D721Med (cell line): ENCODE measurements around the gene ACAD9.

Experiments used
- DNase-seq: peaks from one replicate; pipeline ENCODE4 v3.0.0; 2011; ENCODE audit warnings: low spot score; ENCODE audit not compliant: insufficient read length
- FAIRE-seq: peaks from 2 replicates; lab custom pipeline; 2011; peaks lifted over from hg19 to GRCh38; lab: Jason Lieb, UNC
- TF ChIP-seq, protein P1 (sequence below): IDR thresholded peaks from 2 replicates; pipeline ENCODE4 v1.5.1; 2012; ENCODE audit warnings: mild to moderate bottlenecking, control low read depth; ENCODE audit not compliant: insufficient read depth; ENCODE audit errors: missing control alignments

The ACAD9 gene

DNA sequence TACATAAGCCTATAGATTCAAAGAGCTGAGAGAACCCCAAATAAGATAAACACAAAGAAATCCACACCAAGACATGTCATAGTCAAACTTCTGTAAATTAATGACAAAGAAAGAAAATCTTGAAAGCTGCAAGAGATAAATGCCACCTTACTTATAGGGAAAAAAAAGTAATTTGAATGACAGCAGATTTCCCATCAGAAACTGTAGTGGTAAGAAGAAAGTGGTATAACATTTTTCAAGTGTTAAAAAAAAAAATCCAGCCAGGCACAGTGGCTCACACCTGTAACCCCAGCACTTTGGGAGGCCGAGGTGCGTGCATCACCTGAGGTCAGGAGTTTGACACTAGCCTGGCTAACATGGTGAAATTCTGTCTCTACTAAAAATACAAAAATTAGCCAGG is 77.0 kb downstream of the ACAD9 start:
- TF ChIP-seq, protein P1, sequence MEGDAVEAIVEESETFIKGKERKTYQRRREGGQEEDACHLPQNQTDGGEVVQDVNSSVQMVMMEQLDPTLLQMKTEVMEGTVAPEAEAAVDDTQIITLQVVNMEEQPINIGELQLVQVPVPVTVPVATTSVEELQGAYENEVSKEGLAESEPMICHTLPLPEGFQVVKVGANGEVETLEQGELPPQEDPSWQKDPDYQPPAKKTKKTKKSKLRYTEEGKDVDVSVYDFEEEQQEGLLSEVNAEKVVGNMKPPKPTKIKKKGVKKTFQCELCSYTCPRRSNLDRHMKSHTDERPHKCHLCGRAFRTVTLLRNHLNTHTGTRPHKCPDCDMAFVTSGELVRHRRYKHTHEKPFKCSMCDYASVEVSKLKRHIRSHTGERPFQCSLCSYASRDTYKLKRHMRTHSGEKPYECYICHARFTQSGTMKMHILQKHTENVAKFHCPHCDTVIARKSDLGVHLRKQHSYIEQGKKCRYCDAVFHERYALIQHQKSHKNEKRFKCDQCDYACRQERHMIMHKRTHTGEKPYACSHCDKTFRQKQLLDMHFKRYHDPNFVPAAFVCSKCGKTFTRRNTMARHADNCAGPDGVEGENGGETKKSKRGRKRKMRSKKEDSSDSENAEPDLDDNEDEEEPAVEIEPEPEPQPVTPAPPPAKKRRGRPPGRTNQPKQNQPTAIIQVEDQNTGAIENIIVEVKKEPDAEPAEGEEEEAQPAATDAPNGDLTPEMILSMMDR: no peak
- DNase-seq: no peak
- FAIRE-seq: no peak
